ENCODE results near the gene NCCRP1.

The NCCRP1 gene

DNA sequence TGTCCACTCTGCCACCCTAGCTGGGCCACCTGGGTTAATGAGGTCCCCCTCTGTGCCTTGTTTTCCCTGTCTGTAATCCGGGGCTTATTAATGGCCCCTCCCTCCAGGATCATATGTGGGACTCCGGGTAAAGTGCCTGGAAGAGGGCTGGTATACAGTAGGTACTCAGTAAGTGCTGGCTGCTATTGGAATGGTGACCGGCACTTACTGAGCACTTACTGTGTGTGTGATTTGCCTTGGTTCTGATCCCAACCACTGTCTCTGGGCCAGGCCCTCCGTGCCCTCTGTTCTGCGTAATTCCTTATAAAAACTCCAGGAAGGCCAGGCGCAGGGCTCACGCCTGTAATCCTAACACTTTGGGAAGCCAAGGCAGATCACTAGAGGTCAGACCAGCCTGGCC is 30.9 kb upstream of the NCCRP1 start:
- DNase-seq (ENCODE audit: low read depth in 2 of 2): no peak

DNA sequence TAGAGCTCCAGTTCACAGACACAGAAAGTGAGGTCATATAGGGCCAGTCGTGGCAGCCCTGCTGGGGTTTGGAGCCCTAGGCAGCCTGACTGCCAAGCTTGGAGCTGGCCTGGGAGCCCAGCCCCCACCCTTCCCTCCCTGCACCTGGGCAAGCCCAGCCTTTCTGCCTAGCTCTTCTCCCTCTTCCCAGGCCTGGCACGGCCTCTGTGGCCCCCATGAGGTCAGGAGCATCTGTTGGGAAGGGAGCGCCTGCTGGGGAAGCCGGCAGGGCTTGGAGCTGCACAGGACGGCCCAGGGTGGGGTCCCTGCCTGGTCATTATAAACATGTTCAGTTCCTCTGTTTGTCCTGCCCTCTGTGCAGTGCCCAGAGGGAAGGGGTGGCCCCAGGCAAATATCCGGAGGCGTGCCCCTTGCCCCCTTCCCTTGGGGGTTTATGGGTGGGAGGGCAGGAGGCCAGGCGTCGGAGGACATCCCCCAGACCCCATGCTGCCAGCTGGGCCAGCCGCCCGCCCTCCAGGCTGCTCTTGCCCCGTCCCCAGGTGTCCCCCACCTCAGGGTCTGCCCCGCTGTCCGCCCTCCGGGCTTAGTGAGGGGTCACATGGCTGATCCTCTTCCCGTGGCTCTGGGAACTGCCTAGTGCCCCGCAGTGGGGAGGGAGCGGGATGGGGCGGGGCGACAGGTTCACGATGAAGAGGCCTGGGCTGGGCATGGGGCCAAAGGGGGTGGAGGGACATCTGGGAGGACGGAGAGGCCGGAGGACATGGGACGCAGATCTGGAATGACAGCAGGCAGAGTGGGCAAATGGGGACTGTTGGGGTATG is 30.0 kb upstream of the NCCRP1 start:
- no peak for DNase-seq (ENCODE audit: low read depth in 2 of 2)

DNA sequence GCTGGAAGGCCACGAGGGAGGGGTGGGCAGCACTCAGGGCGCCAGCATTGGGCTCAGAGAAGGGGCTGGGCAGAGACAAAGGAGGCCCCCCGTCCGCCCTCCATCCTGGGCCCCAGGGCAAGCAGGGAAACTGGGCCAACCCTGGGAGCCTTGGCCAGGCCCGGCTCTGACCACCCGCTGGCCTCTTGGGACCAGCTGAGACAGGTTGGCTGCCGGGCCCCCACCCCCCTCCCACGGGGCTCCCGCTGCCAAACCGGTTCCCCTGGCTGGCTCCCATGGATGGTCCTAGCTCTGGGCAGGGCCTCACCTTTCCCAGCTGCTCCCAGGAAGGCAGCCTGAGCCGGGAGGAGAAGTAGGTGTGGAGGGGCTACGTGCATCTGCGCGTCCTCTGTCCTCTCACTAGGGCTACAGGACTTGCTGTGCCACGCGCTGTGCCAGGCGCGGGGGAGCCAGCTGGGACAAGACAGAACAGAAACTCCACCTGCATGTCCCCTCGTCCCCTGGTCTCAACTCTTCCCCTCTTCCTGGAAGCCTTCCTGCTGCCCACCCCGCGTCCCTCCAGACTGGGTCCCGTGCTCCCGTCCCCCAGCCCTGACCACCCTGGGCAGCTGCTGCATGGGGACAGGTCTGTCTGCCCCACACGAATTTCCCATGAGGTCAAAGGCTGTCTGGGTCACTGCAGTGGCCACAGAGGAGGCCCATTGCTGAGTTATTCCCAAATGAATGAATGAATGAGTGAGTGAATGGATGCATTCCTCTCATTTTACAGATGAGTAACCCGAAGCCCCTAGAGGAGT is 29.1 kb upstream of the NCCRP1 start:
- DNase-seq (ENCODE audit: low read depth in 2 of 2): no peak

DNA sequence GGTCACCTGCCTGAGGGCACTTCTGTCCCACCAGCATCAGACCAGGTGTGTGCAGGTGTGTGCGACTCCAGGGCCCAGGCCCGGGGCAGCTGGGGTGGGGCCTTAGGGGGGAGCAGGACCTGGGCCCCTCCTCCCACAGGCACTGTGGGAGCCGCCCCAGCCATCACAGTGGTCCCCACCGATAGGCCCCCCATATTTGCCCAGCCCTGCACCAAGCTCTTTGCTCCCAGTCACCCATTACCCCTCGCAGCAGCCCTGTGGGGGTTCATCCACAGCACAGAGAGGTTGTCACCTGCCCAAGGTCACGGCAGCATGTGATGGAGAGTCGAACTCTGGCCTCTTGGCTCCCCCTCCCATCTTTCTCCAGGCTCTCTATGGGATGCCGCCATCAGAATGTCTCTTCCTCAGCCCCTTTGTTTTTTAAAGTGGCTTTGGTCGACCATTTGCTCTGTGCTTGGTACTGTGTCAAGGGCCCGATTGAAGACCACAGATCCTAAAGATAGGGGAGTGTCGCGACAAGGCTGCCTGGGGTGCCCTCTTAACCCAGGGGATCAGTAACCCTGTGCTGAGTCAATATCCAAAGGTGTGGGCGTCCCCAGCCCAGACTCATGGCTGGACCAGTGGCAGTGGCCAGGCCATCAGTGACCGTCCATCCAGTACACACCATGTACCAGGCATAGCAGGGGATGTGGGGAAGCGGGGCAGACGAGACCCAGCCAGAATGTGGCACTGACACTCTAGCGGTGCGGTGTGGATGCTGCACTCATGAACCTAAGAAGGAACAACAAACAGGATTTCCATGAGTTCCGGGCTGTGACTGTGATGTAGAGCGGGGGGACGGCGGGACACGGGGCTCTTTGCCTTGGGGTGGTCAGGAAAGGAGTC is 28.3 kb upstream of the NCCRP1 start:
- no peak for DNase-seq (ENCODE audit: low read depth in 2 of 2)

DNA sequence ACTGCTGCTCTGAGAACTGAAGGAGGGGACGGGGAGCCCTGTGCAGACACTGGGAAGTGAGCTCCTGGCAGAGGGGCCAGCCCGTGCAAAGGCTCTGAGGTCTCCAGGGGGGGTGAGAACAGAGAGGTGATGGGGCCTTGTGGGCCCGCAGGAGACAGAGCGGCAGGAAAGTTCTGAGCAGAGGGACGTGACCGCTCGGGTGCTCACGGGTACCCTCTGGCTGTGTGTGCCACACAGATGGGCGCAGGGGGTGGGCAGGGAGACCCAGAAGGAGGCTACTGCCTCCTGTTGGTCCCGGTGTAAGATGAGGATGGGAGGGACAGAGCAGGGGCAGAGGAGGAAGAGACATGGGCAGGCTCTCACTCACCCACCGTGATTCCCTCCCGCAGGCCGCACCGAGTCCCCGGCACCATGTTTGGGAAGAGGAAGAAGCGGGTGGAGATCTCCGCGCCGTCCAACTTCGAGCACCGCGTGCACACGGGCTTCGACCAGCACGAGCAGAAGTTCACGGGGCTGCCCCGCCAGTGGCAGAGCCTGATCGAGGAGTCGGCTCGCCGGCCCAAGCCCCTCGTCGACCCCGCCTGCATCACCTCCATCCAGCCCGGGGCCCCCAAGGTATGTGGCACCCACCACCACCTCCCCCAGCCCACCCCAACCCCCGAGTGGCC is 27.5 kb upstream of the NCCRP1 start:
- no peak for DNase-seq (ENCODE audit: low read depth in 2 of 2)

GRCh38 chr19:39170386-39171231 is 26.2 kb upstream of the NCCRP1 start:
- DNase-seq (ENCODE audit: low read depth in 2 of 2): no peak

GRCh38 chr19:39171479-39172465 is 25.0 kb upstream of the NCCRP1 start:
- DNase-seq (ENCODE audit: low read depth in 2 of 2): no peak

DNA sequence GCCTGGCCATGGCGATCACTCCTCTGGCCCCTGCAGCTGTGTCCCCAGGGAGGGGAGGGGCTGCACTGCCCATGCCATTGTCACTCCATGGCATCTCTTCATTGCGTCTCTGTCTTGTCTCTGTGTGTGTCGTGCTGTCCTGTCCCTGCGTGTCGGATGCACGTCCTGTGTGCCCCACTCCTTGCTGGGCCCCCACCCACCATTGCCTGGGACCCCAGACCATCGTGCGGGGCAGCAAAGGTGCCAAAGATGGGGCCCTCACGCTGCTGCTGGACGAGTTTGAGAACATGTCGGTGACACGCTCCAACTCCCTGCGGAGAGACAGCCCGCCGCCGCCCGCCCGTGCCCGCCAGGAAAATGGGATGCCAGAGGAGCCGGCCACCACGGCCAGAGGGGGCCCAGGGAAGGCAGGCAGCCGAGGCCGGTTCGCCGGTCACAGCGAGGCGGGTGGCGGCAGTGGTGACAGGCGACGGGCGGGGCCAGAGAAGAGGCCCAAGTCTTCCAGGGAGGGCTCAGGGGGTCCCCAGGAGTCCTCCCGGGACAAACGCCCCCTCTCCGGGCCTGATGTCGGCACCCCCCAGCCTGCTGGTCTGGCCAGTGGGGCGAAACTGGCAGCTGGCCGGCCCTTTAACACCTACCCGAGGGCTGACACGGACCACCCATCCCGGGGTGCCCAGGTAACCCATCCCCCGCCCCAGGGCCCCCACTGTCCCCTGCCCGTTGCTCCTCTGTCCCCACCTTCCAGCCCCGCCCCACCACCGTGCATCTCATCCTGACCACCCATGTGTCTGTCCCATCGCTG is 23.9 kb upstream of the NCCRP1 start:
- DNase-seq (ENCODE audit: low read depth in 2 of 2): no peak

- no peak for DNase-seq (ENCODE audit: low read depth in 2 of 2)
These were observed 23.2 kb upstream of the NCCRP1 start for GRCh38 chr19:39173502-39173991.

- no peak for DNase-seq (ENCODE audit: low read depth in 2 of 2)
These were observed 22.6 kb upstream of the NCCRP1 start for GRCh38 chr19:39174142-39174541.

DNA sequence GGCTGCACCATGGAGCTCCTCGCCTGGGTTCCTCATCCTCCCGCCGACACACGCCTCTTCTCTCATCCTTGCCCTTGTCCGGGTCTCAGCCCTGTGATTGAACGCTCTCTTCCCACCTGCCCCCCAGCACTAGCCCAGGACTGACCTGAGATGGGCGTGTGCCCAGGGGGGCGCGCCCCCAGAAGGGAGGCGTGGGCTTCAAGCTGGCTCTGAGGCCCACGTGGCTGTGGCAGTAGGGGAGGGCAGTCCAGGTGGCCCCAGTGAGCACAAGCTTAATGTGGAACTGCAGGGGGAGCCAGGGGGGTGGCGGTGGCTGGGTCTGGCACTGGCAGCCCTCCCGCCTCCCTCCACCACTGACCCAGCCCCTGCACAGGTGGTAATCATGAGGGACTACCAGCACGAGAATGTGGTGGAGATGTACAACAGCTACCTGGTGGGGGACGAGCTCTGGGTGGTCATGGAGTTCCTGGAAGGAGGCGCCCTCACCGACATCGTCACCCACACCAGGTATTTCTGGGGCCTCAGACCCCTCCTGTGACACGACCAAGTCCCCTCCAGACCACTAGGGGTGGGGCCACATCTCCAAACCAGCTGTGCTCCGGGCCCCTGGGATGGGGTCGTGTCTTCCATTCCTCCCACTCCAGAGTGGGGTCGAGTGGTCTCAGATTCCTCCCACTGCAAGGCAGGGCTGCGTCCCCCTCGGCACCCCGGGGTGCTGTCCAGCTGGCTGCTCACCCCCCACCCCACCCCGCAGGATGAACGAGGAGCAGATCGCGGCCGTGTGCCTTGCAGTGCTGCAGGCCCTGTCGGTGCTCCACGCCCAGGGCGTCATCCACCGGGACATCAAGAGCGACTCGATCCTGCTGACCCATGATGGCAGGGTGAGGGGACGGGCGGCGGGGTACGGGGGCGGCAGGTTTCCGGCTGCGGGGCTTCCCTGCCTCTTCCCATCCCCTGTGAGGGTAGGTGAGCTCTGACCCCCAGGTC is 21.9 kb upstream of the NCCRP1 start:
- DNase-seq (ENCODE audit: low read depth in 2 of 2): no peak

DNA sequence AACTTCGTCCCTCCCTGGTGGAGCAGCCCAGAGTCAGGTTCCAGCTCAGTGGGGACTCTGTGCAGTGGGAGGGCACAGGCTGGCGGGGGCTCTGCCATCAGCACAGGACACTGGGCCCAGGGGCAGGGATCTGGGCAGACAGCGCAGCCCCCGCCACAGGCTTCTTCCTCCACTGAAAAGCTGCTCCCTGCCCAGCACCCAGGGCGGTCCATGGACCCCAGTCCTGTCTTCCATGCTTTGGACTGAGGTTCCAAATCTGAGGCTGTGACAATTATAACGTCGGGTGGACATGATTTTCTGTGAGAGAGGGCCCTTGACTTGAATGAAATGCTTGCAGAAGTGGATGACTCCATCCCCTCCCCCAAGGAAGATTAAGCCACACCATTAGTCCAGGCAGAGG is 21.2 kb upstream of the NCCRP1 start:
- no peak for DNase-seq (ENCODE audit: low read depth in 2 of 2)

GRCh38 chr19:39177110-39177699 is 19.6 kb upstream of the NCCRP1 start:
- DNase-seq (ENCODE audit: low read depth in 2 of 2): no peak

- DNase-seq (ENCODE audit: low read depth in 2 of 2): no peak
These were observed 19.0 kb upstream of the NCCRP1 start for GRCh38 chr19:39177736-39178135.

DNA sequence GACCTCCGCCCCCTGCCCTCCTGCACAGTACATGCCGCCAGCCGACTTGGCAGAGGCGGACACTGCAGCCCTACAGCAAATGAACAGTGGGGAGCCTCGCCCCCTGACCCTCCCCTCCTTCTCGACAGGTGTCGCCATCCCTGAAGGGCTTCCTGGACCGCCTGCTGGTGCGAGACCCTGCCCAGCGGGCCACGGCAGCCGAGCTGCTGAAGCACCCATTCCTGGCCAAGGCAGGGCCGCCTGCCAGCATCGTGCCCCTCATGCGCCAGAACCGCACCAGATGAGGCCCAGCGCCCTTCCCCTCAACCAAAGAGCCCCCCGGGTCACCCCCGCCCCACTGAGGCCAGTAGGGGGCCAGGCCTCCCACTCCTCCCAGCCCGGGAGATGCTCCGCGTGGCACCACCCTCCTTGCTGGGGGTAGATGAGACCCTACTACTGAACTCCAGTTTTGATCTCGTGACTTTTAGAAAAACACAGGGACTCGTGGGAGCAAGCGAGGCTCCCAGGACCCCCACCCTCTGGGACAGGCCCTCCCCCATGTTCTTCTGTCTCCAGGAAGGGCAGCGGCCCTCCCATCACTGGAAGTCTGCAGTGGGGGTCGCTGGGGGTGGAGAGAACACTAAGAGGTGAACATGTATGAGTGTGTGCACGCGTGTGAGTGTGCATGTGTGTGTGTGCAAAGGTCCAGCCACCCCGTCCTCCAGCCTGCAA is 18.3 kb upstream of the NCCRP1 start:
- no peak for DNase-seq (ENCODE audit: low read depth in 2 of 2)

DNA sequence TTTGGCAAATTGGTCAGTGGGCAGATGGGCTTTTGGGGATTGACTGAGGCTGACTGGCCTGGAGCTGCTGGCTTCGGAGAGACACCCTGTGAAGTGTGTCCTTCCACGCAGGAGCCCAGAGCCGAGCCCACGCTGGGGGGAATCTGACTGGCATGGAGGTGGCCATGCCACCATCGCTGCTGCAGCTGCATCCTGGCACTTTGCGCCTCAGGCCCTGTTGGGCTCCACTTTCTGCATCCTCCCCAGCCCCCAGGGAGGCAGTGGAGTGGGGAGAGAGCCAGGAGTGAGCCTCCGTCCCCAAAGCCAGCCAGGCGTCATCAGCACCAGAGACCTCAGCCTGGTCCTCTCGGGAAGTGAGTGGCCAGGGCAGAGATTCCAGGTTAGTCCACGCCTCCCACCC is 17.0 kb upstream of the NCCRP1 start:
- DNase-seq (ENCODE audit: low read depth in 2 of 2): no peak

Data from activated CD4-positive, alpha-beta T cell treated with anti-CD3 and anti-CD28 coated beads for 24 hours (primary cell).